GM21528 (cell line): ENCODE measurements around the gene HEBP2.

ENCODE experiments used
- ATAC-seq: cut with Tn5 transposase; IDR thresholded peaks from one replicate; pipeline ENCODE4 v1.9.1; 2021; ENCODE audit warnings: mild to moderate bottlenecking, moderate library complexity; ENCODE audit not compliant: unreplicated experiment, low FRiP score

Gene HEBP2

GRCh38 chr6:138451043-138451442 lies 47.0 kb downstream of the HEBP2 start:
- no peak for ATAC-seq

GRCh38 chr6:138454981-138455706 lies 51.1 kb downstream of the HEBP2 start:
- no peak for ATAC-seq

- ATAC-seq = peak; percentile 97
Measured at GRCh38 chr6:138455746-138456400, 51.9 kb downstream of the HEBP2 start.

- no peak for ATAC-seq
Measured at GRCh38 chr6:138456401-138456790, 52.4 kb downstream of the HEBP2 start.

GRCh38 chr6:138461647-138462046 lies 57.6 kb downstream of the HEBP2 start:
- ATAC-seq = no peak

- no peak for ATAC-seq
Measured at GRCh38 chr6:138464085-138464484, 60.1 kb downstream of the HEBP2 start.

- ATAC-seq = no peak
Measured at GRCh38 chr6:138465007-138465645, 61.1 kb downstream of the HEBP2 start.

GRCh38 chr6:138467901-138468300 lies 63.9 kb downstream of the HEBP2 start:
- ATAC-seq = no peak

GRCh38 chr6:138468320-138469015 lies 64.4 kb downstream of the HEBP2 start:
- ATAC-seq = no peak
